PC-9 (cell line): ENCODE measurements around the gene EFEMP2. TPM values are rescaled to one million over a fixed set of nuclear protein-coding genes. Genes with fewer than 3 reads are reported as not detected.

Source experiments
- BruUV-seq: library from RNA; stranded (reverse); fragments of 400-500 nt; replicated peaks from 2 replicates; lab custom pipeline; 2021; lab: Mats Ljungman, UMichigan
- CTCF ChIA-PET: fragments of 300-600 bp; sonication (Branson Sonifier 250); formaldehyde crosslinking; loops from one replicate; lab custom pipeline; 2022; ENCODE audit warnings: antibody characterized with exemption; lab: Charles Lee
- POLR2A ChIA-PET: fragments of 300-600 bp; sonication (Branson Sonifier 250); formaldehyde crosslinking; loops from one replicate; lab custom pipeline; 2022; ENCODE audit warnings: antibody characterized with exemption; ENCODE audit not compliant: unreplicated experiment; lab: Charles Lee
- DNase-seq, 2 experiments: peaks; one replicate each; pipeline versions ENCODE4 v3.0.0 to v3.0.0-alpha.2; 2015 to 2022; ENCODE audit warnings: mixed read lengths in 1 of 2
- H2AFZ ChIP-seq: fragments of 200-600 bp; sonication (generic); 2 replicates; pipeline ENCODE4 v1.8.1; 2017; ENCODE audit warnings: antibody characterized with exemption
- H3F3A ChIP-seq: fragments of 200-600 bp; sonication (generic); 2 replicates; pipeline ENCODE4 v1.8.1; 2017; ENCODE audit warnings: antibody characterized with exemption, mild to moderate bottlenecking, low read depth; ENCODE audit not compliant: insufficient read depth
- H3K27ac ChIP-seq: fragments of 200-600 bp; sonication (generic); 2 replicates; pipeline ENCODE4 v1.6.1; 2016; ENCODE audit warnings: mixed run types
- H3K27me3 ChIP-seq: fragments of 200-600 bp; sonication (generic); 2 replicates; pipeline ENCODE4 v1.6.1; 2016; ENCODE audit warnings: low read depth, mixed run types; ENCODE audit not compliant: insufficient read depth
- H3K36me3 ChIP-seq: fragments of 200-600 bp; sonication (generic); 2 replicates; pipeline ENCODE4 v1.6.1; 2016; ENCODE audit warnings: low read depth, mixed run types
- H3K4me1 ChIP-seq: fragments of 200-600 bp; sonication (generic); replicated peaks from 2 replicates; pipeline ENCODE4 v1.6.1; 2016; ENCODE audit warnings: mixed run types; ENCODE audit not compliant: insufficient read depth
- H3K4me2 ChIP-seq: fragments of 200-600 bp; sonication (generic); 2 replicates; pipeline ENCODE4 v1.6.1; 2017; ENCODE audit warnings: mixed run types
- H3K4me3 ChIP-seq: fragments of 200-600 bp; sonication (generic); 2 replicates; pipeline ENCODE4 v1.6.1; 2016; ENCODE audit warnings: mixed run types
- H3K79me2 ChIP-seq: fragments of 200-600 bp; sonication (generic); 2 replicates; pipeline ENCODE4 v1.6.1; 2017; ENCODE audit warnings: low read depth, mixed run types
- H3K9me2 ChIP-seq: fragments of 200-600 bp; sonication (generic); 2 replicates; pipeline ENCODE4 v1.8.1; 2017; ENCODE audit warnings: mild to moderate bottlenecking; ENCODE audit not compliant: insufficient read depth
- H3K9me3 ChIP-seq: fragments of 200-600 bp; sonication (generic); 2 replicates; pipeline ENCODE4 v1.8.1; 2016; ENCODE audit warnings: low read depth; ENCODE audit not compliant: insufficient read depth
- H4K20me1 ChIP-seq: fragments of 200-600 bp; sonication (generic); 2 replicates; pipeline ENCODE4 v1.8.1; 2017; ENCODE audit not compliant: insufficient read depth
- EZH2 ChIP-seq: fragments of 200-600 bp; sonication (generic); IDR thresholded peaks from 2 replicates; pipeline ENCODE4 v1.8.0; 2017; ENCODE audit warnings: antibody characterized with exemption, low read depth
- intact Hi-C: fragments of 100-400 bp; cut with micrococcal nuclease; formaldehyde crosslinking; loops from one replicate; pipeline ENCODE4 v1.10.0; 2022; ENCODE audit not compliant: unreplicated experiment
- total RNA-seq: library from RNA; stranded (reverse); gene quantifications from 2 replicates; pipeline ENCODE4 v1.2.3, GENCODE V29; 2021
- TF ChIP-seq, protein P1 (sequence below): fragments of 200-600 bp; sonication (generic); conservative IDR thresholded peaks from 2 replicates; pipeline ENCODE4 v1.6.1; 2017; ENCODE audit warnings: mixed run types, antibody characterized with exemption, mild to moderate bottlenecking, moderate library complexity

Gene EFEMP2
- total RNA-seq, 1 experiment from 2014 or later, result 18.1 TPM

DNA sequence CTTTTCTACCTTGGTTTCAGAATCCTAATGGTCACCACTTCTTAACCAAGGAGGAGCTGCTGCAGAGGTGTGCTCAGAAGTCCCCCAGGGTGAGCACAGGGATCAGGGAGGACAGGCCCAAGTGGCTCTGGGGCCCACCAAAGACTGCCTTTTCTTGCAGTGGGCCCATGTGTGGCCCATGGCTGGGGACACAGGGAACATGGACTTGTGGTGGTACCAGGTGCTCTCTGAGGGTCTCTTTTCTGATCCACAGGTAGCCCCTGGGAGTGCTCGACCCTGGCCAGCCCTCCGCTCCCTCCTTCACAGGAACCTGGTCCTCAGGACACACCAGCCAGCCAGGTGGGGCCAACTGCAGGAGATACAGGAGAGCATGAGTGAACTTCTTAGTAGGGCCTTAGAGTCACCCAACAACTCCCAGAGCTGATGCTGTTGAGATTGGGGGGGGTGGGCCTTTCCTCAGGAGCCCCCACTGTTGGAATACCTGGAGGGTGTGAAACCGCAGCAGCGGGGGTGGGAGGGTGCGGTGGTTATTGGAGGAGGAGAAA is 10.3 kb downstream of the EFEMP2 start:
- Histone ChIP-seq H3K9me2 (no peaks in the 10 kb centered on the region), H3K4me1 (peaks cover 13% of the 10 kb centered on the region), H3K9me3 (no peaks in the 10 kb centered on the region), H3K79me2 (peaks cover 31% of the 10 kb centered on the region), H3K27me3 (no peaks in the 10 kb centered on the region), H3K36me3 (peaks cover 23% of the 10 kb centered on the region), H3K4me3 (peak overlapping the region; percentile 96; the same call in 1 of the 2 replicates), H4K20me1 (peaks cover 2% of the 10 kb centered on the region), H3F3A (peaks cover 35% of the 10 kb centered on the region), H2AFZ (no peak overlapping the region), H3K27ac (no peak overlapping the region), H3K4me2 (peak overlapping the region; percentile 88)
- no peak for TF ChIP-seq EZH2
- TF ChIP-seq, protein P1, sequence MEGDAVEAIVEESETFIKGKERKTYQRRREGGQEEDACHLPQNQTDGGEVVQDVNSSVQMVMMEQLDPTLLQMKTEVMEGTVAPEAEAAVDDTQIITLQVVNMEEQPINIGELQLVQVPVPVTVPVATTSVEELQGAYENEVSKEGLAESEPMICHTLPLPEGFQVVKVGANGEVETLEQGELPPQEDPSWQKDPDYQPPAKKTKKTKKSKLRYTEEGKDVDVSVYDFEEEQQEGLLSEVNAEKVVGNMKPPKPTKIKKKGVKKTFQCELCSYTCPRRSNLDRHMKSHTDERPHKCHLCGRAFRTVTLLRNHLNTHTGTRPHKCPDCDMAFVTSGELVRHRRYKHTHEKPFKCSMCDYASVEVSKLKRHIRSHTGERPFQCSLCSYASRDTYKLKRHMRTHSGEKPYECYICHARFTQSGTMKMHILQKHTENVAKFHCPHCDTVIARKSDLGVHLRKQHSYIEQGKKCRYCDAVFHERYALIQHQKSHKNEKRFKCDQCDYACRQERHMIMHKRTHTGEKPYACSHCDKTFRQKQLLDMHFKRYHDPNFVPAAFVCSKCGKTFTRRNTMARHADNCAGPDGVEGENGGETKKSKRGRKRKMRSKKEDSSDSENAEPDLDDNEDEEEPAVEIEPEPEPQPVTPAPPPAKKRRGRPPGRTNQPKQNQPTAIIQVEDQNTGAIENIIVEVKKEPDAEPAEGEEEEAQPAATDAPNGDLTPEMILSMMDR, result no peak
- ChIA-PET CTCF (interaction anchor here (0.6 kb wide), 1 partner anchor 23 kb away, joined by 5 read pairs; no protein-coding TSS in a partner anchor), POLR2A (interaction anchor here (0.5 kb wide), 1 partner anchor 451 kb away, joined by 6 read pairs; no protein-coding TSS in a partner anchor)
- BruUV-seq, result no TSS peak
- peak in 1 of 2 experiments; percentile 28 for DNase-seq
- intact Hi-C loops, result no loop called here

DNA sequence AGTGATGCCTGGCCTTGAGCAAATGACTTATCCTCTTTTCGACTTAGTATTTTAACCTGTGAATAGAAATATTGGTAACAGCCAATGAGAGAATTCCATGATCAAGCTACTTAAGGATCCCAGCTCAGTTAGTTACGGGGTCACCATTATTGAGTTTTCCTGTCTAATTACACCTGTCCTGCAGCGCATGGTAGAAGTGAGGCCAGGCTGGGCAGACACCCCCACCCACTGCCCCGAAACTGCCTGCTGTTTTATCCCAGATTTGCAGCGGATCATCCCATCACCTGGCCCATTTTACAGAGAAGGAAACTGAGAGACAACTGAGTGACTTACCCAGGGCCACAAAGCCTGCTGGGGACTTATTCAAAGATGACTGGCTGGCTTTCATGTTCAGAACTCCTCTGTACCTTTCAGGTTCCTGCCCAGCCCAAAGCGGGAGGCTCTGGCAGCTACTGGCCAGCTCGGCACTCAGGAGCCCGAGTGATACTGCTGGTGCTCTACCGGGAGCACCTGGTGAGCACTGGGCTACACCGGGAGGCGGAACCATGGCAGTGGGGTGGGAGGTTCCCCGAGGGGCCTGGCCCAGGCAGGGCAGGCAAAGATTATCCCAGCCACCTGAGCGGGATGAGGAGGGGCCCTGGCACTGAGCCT is 10.9 kb downstream of the EFEMP2 start:
- Histone ChIP-seq H2AFZ (peak overlapping the region; percentile 92; the same call in 1 of the 2 replicates), H4K20me1 (peaks cover 8% of the 10 kb centered on the region), H3F3A (peaks cover 35% of the 10 kb centered on the region), H3K4me1 (peaks cover 13% of the 10 kb centered on the region), H3K79me2 (peaks cover 37% of the 10 kb centered on the region), H3K27ac (peak overlapping the region; percentile 79), H3K9me2 (no peaks in the 10 kb centered on the region), H3K4me2 (peak overlapping the region; percentile 88), H3K27me3 (no peaks in the 10 kb centered on the region), H3K4me3 (peak overlapping the region; percentile 96), H3K9me3 (no peaks in the 10 kb centered on the region), H3K36me3 (peaks cover 24% of the 10 kb centered on the region)
- BruUV-seq, result no TSS peak
- ChIA-PET POLR2A (no interaction called here), CTCF (interaction anchor here (0.6 to 1.0 kb wide), 2 partner anchors 23 to 149 kb away, joined by 3 to 5 read pairs; partner anchors contain the start of gene KAT5)
- DNase-seq, result peak in 1 of 2 experiments; percentile 33
- intact Hi-C loops, result no loop called here
- no peak for TF ChIP-seq EZH2
- TF ChIP-seq, protein P1, result no peak

DNA sequence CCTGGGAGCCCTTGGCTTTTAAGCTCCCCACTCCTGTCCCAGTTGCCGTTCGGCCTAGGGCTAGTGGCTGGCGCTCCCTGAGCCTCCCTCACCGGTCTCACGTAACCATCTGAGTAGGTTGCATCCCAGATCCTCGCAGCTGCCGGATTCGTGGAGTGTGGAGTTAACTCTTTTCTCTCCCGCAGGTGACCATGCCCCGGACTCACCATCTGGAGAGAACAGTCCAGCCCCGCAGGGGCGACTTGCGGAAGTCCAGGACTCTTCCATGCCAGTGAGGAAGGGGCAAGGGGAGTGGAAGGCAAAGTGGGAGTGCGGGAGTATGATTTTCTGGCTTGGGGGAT is 11.5 kb downstream of the EFEMP2 start:
- peak overlapping the region; percentile 92 for H2AFZ ChIP-seq
- POLR2A ChIA-PET, result interaction anchor here (0.6 kb wide), 2 partner anchors 10 to 52 kb away, joined by 3 to 10 read pairs; no protein-coding TSS in a partner anchor
- TF ChIP-seq, protein P1, result no peak
- TF ChIP-seq EZH2, result no peak
- CTCF ChIA-PET, result interaction anchor here (0.6 to 2.4 kb wide), 4 partner anchors 11 to 149 kb away, joined by 3 to 24 read pairs (median 4); partner anchors contain the start of genes FIBP and KAT5
- intact Hi-C loops, result no loop called here
- peaks cover 16% of the 10 kb centered on the region for H3K4me1 ChIP-seq
- no peaks in the 10 kb centered on the region for H3K9me3 ChIP-seq
- H3K9me2 ChIP-seq, result no peaks in the 10 kb centered on the region
- BruUV-seq, result no TSS peak
- peak overlapping the region; percentile 88 for H3K4me2 ChIP-seq
- peak overlapping the region; percentile 96 for H3K4me3 ChIP-seq
- H3K79me2 ChIP-seq, result peaks cover 42% of the 10 kb centered on the region
- peaks cover 30% of the 10 kb centered on the region for H3K36me3 ChIP-seq
- DNase-seq, result peak in 1 of 2 experiments; percentile 34
- peaks cover 36% of the 10 kb centered on the region for H3F3A ChIP-seq
- peaks cover 14% of the 10 kb centered on the region for H4K20me1 ChIP-seq
- no peaks in the 10 kb centered on the region for H3K27me3 ChIP-seq
- H3K27ac ChIP-seq, result peak overlapping the region; percentile 79
